ENCODE measurements around the gene INPP5E. TPM values are rescaled to one million over a fixed set of nuclear protein-coding genes. Genes with fewer than 3 reads are reported as not detected.

INPP5E gene
- total RNA-seq, 1 experiment from 2014 or later, result 18.3 TPM

DNA sequence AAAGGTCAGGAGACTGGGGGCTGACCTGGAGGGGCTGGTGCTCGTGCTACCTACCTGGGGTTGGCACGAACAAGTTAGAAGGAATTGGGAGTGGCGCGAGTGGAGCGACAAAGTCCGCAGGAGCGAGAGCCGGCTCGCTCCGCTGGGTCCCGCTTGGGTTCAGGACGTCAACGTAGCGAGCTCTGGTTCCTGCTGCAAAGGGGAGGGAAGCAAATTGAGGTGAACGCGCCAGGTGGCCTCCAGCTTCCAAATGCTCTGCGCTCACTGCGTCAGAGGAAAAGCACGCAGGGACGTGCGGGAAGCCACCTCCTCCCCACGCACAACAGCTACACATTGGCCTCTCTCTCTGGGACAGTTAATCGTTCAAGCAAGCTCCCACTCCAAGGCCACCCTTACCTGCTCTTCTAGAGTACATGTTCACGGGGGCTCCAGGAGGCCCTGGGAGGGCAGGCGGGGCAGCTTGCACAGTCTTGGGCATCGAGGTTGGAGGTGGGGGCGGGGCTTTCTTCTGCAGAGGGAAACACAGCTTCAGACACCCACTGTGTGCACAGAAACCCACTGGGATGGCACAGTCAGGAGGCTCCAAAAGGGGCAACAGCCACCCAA lies 7.6 kb upstream of the INPP5E start:
- no peak for DNase-seq
- Histone ChIP-seq H3K36me3 (peaks cover 59% of the 10 kb centered on the region), H3K4me1 (peaks cover 24% of the 10 kb centered on the region), H3K27me3 (no peaks in the 10 kb centered on the region), H3K27ac (no peak overlapping the region), H3K9me3 (replicated peaks) (no peaks in the 10 kb centered on the region), H3K4me3 (no peak overlapping the region)

DNA sequence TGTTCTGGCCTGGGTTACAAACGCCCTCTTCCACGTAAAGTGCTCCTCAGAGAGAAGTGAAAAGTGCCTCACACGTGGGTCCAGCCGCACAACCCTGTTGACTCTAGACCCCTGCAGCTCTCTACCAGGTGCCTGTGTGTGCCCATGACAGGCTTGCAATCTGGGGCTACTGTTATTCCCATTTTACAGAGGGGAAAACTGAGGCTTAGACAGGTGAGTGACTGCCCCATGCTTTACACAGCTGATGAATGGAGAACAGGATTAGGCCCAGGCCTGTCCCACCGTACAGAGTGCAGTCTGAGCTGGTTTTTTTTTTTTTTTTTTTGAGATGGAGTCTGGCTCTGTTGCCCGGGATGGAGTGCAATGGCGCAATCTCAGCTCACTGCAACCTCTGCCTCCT lies 6.2 kb upstream of the INPP5E start:
- Histone ChIP-seq H3K27me3 (no peaks in the 10 kb centered on the region), H3K9me3 (replicated peaks) (no peaks in the 10 kb centered on the region), H3K36me3 (peaks cover 52% of the 10 kb centered on the region), H3K4me3 (no peak overlapping the region), H3K27ac (no peak overlapping the region), H3K4me1 (peaks cover 23% of the 10 kb centered on the region)
- DNase-seq, result no peak

DNA sequence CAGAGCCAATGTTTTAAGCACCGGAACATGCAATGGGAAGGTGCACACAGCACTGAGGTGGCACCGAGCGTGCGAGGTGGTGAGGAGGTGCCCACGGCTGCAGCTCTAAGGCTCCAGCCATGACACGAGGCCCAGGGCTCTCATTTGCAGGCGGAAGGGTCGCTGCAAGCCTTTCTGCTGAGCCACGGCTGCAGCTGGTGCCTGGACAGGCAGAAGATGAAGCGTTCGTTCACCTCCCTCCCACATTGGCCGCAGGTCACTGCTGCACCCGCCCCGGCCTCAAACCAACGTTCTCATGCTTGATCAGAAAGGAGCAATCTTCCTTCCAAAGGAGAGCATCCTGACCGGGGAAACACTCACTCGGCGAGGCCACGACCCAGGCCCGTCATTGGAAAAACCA lies 4.5 kb upstream of the INPP5E start:
- Histone ChIP-seq H3K9me3 (replicated peaks) (no peaks in the 10 kb centered on the region), H3K36me3 (peaks cover 43% of the 10 kb centered on the region), H3K27me3 (no peaks in the 10 kb centered on the region), H3K4me1 (peaks cover 18% of the 10 kb centered on the region), H3K27ac (no peak overlapping the region), H3K4me3 (no peak overlapping the region)
- no peak for DNase-seq

DNA sequence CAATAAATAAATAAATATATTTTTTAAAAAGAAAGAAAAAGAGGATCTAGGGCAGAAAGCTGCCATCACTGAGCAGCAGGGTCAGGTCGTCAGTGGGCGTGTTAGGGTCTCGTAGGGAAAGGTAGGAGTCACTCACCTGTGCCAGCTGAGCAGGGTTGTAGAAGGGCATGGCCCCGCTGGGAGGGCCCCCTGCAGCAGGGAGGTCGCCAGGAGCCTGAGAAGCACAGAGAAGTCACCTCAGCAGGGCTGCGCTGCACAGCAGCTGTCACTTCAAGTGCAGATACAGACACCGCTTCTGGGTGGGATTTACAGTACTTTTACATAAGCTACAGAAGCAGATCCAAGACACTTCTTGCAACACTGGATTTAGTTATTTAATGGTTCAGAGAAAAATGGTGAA lies 4.0 kb upstream of the INPP5E start:
- H3K36me3 ChIP-seq, result peaks cover 43% of the 10 kb centered on the region
- no peaks in the 10 kb centered on the region for H3K9me3 ChIP-seq (replicated peaks)
- H3K4me1 ChIP-seq, result peaks cover 14% of the 10 kb centered on the region
- DNase-seq, result no peak
- no peaks in the 10 kb centered on the region for H3K27me3 ChIP-seq
- H3K27ac ChIP-seq, result no peak overlapping the region
- H3K4me3 ChIP-seq, result no peak overlapping the region

DNA sequence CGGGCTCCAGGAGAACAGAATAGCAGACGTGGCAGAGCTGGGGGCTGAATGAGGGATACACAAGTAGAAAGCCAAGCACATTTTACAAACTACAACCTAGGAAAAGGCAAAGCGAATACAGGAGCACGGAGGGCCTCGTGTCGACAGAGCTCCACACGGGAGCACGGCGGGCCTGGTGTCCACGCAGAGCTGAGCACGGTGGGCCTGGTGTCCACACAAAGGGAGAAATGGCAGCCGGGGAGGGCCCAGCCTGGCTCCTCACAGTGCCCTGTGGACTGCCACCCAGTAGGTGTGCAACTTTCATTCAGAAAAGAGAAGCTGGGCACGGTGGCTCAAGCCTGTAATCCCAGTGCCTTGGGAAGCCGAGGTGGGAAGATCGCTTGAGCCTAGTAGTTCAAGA lies 3.4 kb upstream of the INPP5E start:
- H3K4me3 ChIP-seq, result no peak overlapping the region
- no peaks in the 10 kb centered on the region for H3K9me3 ChIP-seq (replicated peaks)
- peaks cover 43% of the 10 kb centered on the region for H3K36me3 ChIP-seq

DNA sequence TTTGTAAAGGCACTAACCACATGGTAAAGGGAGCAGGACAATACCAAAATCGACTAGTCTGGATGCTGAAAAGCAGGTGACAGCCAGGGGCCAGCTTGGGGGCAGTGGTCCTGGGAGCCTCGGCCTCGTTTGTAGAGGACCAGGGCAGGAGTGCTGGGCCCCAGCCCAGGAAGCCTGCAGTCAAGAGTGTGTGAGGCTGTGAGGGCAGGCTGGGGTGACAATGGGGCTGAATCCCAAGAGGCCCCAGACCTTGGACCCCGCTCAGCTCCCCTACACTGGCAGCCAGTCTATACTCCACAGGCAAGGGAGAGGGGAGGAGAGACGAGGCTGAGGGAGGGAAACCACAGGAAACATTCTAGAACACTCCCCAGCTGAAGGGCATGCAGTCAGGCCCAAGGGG lies 2.6 kb upstream of the INPP5E start:
- Histone ChIP-seq H3K4me1 (peaks cover 22% of the 10 kb centered on the region), H3K36me3 (peaks cover 35% of the 10 kb centered on the region), H3K9me3 (replicated peaks) (no peaks in the 10 kb centered on the region), H3K27me3 (no peaks in the 10 kb centered on the region), H3K27ac (no peak overlapping the region), H3K4me3 (no peak overlapping the region)
- no peak for DNase-seq

More for the DNA sequence above, 3.4 kb upstream of the INPP5E start:
- Histone ChIP-seq H3K4me1 (peaks cover 14% of the 10 kb centered on the region), H3K27me3 (no peaks in the 10 kb centered on the region), H3K27ac (no peak overlapping the region)
- DNase-seq, result no peak

DNA sequence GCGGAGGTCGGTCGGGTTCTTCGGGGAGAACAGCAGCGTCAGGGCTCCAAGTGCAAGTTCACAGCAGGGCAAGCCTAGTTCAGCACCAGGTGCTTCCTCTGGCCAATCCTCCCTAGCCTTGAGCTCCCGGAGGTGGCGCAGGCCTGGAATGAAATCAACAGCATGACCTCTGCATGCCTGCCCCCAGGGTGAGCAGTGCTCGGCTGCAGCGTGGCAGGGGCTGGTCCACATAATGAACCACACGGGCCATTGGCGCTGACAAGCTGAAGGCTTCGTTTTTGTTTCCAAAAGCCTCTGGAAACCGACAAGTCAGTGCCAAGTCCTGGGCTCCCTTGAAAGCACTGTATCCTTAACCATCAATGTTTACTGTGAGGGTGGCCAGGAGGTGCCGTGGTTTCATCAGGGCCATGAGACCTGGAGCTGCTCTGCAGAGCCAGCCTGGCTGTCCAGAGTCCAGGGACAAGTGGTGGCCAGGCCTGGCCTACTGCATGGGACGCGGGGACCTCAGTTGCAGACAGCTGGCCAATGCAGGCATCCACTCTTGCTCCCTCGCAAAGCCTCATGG lies 2.1 kb upstream of the INPP5E start:
- Histone ChIP-seq H3K27me3 (no peaks in the 10 kb centered on the region), H3K27ac (no peak overlapping the region), H3K9me3 (replicated peaks) (no peaks in the 10 kb centered on the region), H3K4me3 (no peak overlapping the region), H3K36me3 (peaks cover 34% of the 10 kb centered on the region), H3K4me1 (peaks cover 22% of the 10 kb centered on the region)
- no peak for DNase-seq

DNA sequence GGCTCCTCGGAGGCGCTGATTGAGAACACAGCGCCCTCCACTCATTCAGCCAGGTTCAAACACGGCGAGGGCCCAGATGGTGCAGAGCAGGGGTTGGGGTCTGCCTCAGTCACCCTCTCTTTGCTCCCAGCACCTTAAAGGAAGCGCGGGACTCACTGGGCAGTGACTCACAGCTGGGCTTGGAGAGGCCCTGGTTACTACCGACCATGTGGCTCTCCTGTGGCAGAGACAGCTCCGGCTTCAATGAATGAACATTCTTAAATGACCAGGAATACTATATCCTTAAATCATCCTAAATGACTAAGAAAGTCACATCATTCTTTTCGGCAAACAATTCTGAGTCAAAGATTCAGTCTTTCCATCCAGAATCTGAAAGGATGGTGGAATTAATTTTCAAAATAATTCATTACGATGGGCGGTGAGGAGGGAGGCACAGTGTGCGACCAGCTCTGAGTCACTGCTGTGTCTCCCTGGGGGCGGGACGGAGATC lies 1.6 kb upstream of the INPP5E start:
- peaks cover 30% of the 10 kb centered on the region for H3K36me3 ChIP-seq

DNA sequence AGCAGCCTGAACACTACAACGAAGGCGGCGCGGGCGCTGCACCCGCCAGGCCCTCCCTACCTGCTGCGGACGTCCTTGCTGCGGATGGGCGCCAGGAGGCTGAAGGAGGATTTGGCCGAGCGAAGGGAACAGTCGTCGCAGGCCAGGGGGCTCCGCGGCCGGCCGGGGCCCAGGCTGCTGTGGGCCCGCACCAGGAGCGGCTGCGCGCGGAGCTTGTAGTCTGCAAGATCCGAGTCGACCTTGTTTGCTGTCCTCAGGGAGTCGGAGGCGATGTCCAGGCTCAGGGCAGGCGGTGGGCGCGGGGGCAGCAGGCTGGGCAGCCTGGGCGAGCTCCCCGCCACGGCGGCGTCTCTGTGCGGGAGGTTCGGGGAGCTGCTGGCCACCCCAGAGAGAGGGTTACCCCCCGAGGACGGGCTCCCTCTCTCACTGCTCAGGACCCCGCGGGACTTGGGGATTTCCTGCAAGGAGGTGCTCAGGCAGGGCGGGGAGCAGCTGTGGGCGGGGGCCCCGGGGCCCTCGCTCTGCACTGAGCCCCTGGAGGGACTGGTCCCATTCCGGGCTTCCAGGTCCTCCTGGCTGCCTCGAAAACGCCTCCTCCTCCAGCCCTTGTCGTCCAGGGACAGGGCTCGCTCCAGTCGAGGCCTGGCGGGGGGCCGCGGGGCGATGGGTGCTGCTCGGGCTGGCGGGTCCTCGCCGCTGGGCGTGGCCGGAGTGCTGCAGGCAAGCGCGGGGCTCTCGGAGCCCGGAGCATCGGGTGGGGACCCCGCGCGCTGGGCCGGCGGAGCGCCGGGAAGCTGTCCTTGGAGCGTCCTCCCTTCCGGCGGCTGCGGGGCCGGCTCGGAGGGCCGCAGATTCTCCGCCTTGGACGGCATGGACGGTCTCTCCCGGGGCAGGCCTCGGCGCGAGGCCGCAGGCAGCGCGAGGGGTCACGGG lies 831 bp downstream of the INPP5E start:
- peak overlapping the region; percentile 15; the same call in 1 of the 2 replicates for H3K27ac ChIP-seq
- peak overlapping the region; percentile 87 for H3K4me3 ChIP-seq
- no peaks in the 10 kb centered on the region for H3K9me3 ChIP-seq (replicated peaks)
- peaks cover 28% of the 10 kb centered on the region for H3K36me3 ChIP-seq
- H3K4me1 ChIP-seq, result peaks cover 22% of the 10 kb centered on the region
- peak; percentile 64 to 71 for DNase-seq
- no peaks in the 10 kb centered on the region for H3K27me3 ChIP-seq

More for the DNA sequence above, 1.6 kb upstream of the INPP5E start:
- H3K27me3 ChIP-seq, result no peaks in the 10 kb centered on the region
- no peak for DNase-seq
- no peak overlapping the region for H3K27ac ChIP-seq
- H3K4me1 ChIP-seq, result peaks cover 22% of the 10 kb centered on the region
- H3K9me3 ChIP-seq (replicated peaks), result no peaks in the 10 kb centered on the region
- H3K4me3 ChIP-seq, result no peak overlapping the region

DNA sequence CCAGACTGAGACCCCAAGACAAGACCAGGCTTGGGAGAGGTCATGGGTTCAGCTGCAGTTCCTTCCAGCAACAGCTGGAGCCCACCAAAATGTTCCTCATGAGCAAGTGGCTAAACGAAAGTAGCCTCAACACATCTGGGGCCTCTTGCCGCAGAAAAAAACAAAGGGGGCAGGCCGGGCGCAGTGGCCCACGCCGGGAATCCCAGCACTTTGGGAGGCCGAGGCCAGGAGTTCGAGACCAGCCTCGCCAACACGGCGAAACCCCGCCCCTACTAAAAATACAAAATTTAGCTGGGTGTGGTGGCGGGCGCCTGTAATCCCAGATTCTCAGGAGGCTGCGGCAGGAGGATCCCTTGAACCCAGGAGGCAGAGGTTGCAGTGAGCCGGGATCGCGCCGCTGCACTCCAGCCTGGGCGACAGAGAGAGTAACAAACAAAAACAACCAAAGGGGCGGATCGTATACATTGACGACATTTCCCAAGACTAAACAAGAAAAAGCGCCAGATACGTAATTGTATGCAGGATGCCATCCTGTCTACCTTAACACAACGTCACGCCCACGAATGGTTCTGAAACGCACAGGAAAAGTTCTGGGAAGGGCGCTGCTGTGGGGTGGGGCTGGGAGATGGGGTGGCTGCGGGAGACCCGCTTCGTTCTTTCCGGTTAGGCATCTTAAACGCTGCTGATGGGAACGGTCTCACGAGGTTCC lies 1.7 kb downstream of the INPP5E start:
- Histone ChIP-seq H3K4me3 (peak overlapping the region; percentile 87), H3K36me3 (peaks cover 23% of the 10 kb centered on the region), H3K27me3 (no peaks in the 10 kb centered on the region), H3K27ac (no peak overlapping the region; the same call in 1 of the 2 replicates), H3K4me1 (peaks cover 22% of the 10 kb centered on the region), H3K9me3 (replicated peaks) (no peaks in the 10 kb centered on the region)
- DNase-seq, result no peak

DNA sequence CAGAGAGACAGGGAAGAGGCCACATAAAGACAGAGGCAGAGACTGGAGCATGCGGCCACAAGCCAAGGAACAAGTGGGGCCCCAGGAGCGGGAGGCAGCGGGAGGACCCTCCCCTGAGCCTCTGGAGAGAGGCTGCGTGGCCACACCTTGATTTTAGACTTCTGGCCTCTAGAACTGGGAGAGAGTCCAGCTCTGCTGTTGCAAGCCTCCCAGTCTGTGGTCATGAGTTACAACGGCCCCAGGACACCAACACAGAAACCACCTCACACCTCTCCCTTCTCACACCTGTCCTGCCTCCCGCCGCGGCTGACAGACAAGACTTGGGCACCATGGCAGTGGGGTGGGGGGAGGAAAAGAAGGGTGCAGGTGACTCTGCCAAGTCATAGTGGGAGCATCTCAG lies 2.2 kb downstream of the INPP5E start:
- no peak for DNase-seq
- H3K4me1 ChIP-seq, result peaks cover 22% of the 10 kb centered on the region
- H3K27me3 ChIP-seq, result no peaks in the 10 kb centered on the region
- H3K4me3 ChIP-seq, result peak overlapping the region; percentile 87
- no peak overlapping the region for H3K27ac ChIP-seq
- H3K36me3 ChIP-seq, result peaks cover 19% of the 10 kb centered on the region
- H3K9me3 ChIP-seq (replicated peaks), result no peaks in the 10 kb centered on the region

DNA sequence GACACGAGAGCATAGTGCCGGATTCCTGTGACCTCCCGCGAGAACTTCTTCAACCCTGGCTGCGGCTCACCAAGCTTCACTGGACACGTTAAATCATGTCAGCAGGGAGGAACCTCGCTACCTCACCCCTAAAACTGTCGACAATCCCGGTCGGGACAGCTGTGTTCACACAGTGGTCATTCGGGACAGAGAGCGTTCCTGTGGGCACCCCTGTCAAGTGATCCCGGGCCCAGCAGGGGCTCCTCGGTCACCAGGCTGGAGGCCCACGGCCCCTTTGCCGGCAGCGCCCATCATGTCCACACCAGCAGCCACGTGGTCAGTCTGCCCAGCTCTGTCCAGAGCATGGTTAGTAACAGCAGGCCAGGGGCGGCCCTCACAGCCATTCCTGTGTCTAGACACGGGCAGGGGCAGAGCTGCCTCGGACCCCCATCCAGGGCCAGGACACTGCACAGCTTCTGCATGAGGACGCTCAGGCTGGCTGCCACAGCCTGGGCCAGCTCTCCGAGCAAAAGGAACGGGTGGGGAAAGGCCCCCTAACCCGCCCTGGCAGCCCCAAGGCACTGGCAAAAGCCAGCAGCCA lies 3.5 kb downstream of the INPP5E start:
- Histone ChIP-seq H3K36me3 (peaks cover 18% of the 10 kb centered on the region), H3K9me3 (replicated peaks) (no peaks in the 10 kb centered on the region), H3K27ac (no peak overlapping the region), H3K4me3 (no peak overlapping the region), H3K4me1 (peaks cover 22% of the 10 kb centered on the region), H3K27me3 (no peaks in the 10 kb centered on the region)
- no peak for DNase-seq

DNA sequence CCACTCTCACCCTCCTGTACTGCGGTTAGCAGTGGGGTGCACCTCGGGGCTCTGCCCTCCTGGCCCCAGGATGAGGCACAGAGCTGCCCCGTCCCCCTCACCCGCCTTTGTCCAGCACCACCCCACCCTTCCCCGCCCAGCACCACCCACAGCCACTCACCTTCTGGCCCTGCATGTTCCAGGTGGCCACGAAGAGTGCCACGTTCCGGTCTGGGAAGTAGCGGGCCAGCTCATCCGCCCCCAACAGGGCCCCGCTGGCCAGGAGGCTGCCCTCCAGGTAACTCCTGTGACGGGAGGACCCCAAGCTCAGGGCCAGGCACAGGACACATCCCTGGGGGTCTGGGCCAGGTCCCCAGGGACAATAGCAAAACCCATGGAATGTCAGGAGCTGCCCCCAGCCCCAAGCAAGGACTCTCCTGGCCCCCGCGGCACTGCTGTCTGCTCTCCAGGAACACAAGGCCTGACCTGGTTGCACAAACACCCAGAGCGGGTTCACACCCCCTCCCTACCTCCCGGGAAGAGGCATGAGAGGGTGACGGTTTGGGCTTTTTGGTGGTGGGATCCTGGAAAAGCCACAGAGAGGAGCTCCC lies 5.0 kb downstream of the INPP5E start:
- DNase-seq, result no peak
- H3K9me3 ChIP-seq (replicated peaks), result no peaks in the 10 kb centered on the region

More for the DNA sequence above, 5.0 kb downstream of the INPP5E start:
- no peak overlapping the region for H3K27ac ChIP-seq
- no peak overlapping the region for H3K4me3 ChIP-seq
- peaks cover 9% of the 10 kb centered on the region; the same call in 1 of the 2 replicates for H3K4me1 ChIP-seq
- no peaks in the 10 kb centered on the region for H3K27me3 ChIP-seq
- peaks cover 22% of the 10 kb centered on the region for H3K36me3 ChIP-seq
